CD4-positive, alpha-beta T cell treated with Interleukin-17A for 4 hours (primary cell): ENCODE data around the gene RBM39.
A peak's percentile ranks its signal among the peaks of the same experiment; 100 is the strongest.
"Not testable (repeated sequence)": the region's sequence is repeated elsewhere in the genome, so short reads cannot be mapped to it uniquely, and the experiment has no call there.

ENCODE experiments used
- DNase-seq: peaks from one replicate; pipeline ENCODE4 v3.0.0-alpha.2; 2020; ENCODE audit warnings: mixed read lengths

Gene RBM39

GRCh38 chr20:35741892-35742740 is at the start of gene RBM39:
Gene RBM39, minus strand, starts transcription at chr20:35742260. Its CDS starts 1,386 bp downstream, at chr20:35740874.
- DNase-seq, result peak; percentile 98

- no peak for DNase-seq
Observed at GRCh38 chr20:35791821-35792220, 49.8 kb upstream of the RBM39 start.

GRCh38 chr20:35791097-35791496 is 49.0 kb upstream of the RBM39 start:
- no peak for DNase-seq

- DNase-seq, result no peak
Observed at GRCh38 chr20:35788796-35789195, 46.7 kb upstream of the RBM39 start.

- DNase-seq, result not testable (repeated sequence)
Observed at GRCh38 chr20:35785541-35785940, 43.5 kb upstream of the RBM39 start.

- not testable (repeated sequence) for DNase-seq
Observed at GRCh38 chr20:35783811-35784210, 41.8 kb upstream of the RBM39 start.

- peak; percentile 14 for DNase-seq
Observed at GRCh38 chr20:35776513-35777101, 34.5 kb upstream of the RBM39 start.

GRCh38 chr20:35774391-35774790 is 32.3 kb upstream of the RBM39 start:
- no peak for DNase-seq

GRCh38 chr20:35773154-35773751 is 31.2 kb upstream of the RBM39 start:
- DNase-seq, result peak; percentile 40

- DNase-seq, result no peak
Observed at GRCh38 chr20:35772563-35773058, 30.6 kb upstream of the RBM39 start.

GRCh38 chr20:35771689-35772562 is 29.9 kb upstream of the RBM39 start, which contains the start of gene PHF20:
Gene PHF20, plus strand, starts transcription at chr20:35772015. Its CDS starts 29,508 bp downstream, at chr20:35801523.
- peak; percentile 100 for DNase-seq

GRCh38 chr20:35771367-35771688 is 29.3 kb upstream of the RBM39 start:
- no peak for DNase-seq

GRCh38 chr20:35768731-35769664 is 26.9 kb upstream of the RBM39 start:
- peak; percentile 49 for DNase-seq

GRCh38 chr20:35767683-35768481 is 25.8 kb upstream of the RBM39 start:
- DNase-seq, result peak; percentile 76

- no peak for DNase-seq
Observed at GRCh38 chr20:35766843-35767242, 24.8 kb upstream of the RBM39 start.

GRCh38 chr20:35764936-35765335 is 22.9 kb upstream of the RBM39 start:
- not testable (repeated sequence) for DNase-seq

GRCh38 chr20:35762461-35762860 is 20.4 kb upstream of the RBM39 start:
- DNase-seq, result no peak

GRCh38 chr20:35761548-35761947 is 19.5 kb upstream of the RBM39 start:
- DNase-seq, result not testable (repeated sequence)

GRCh38 chr20:35757098-35757705 is 15.1 kb upstream of the RBM39 start:
- DNase-seq, result no peak

- no peak for DNase-seq
Observed at GRCh38 chr20:35756404-35756803, 14.3 kb upstream of the RBM39 start.
